Kidney (tissue), 14 donors: ENCODE results near the gene P2RY12. TPM values are rescaled to one million over a fixed set of nuclear protein-coding genes. Genes with fewer than 3 reads are reported as not detected.

ENCODE experiments used
- DNase-seq, 5 donors: peaks; one replicate each; pipeline ENCODE4 v3.0.0-alpha.2; 2013 to 2020
- FAIRE-seq: peaks from 2 replicates; lab custom pipeline; 2012; peaks lifted over from hg19 to GRCh38; lab: Jason Lieb, UNC
- H3K27ac ChIP-seq, 2 donors: one replicate each; pipeline ENCODE4 v1.7.0; 2013; ENCODE audit warnings: low read depth in 2 of 2, low read length in 2 of 2, inconsistent platforms in 1 of 2
- H3K27me3 ChIP-seq: one replicate; pipeline ENCODE4 v1.7.1; 2013; ENCODE audit warnings: low read length, inconsistent platforms; ENCODE audit not compliant: control insufficient read depth, insufficient read depth
- H3K36me3 ChIP-seq, 3 donors: one replicate each; pipeline versions ENCODE4 v1.7.0 to v1.7.1; 2013; ENCODE audit warnings: low read length in 3 of 3, control low read depth in 1 of 3, inconsistent platforms in 1 of 3; ENCODE audit not compliant: insufficient read depth in 3 of 3, control insufficient read depth in 2 of 3
- H3K4me1 ChIP-seq, 3 donors: one replicate each; pipeline versions ENCODE4 v1.7.0 to v1.7.1; 2013; ENCODE audit warnings: low read length in 3 of 3, inconsistent platforms in 1 of 3, low read depth in 1 of 3; ENCODE audit not compliant: control insufficient read depth in 2 of 3, insufficient read depth in 2 of 3
- H3K4me3 ChIP-seq, 3 donors: one replicate each; pipeline versions ENCODE4 v1.7.0 to v1.8.1; 2013; ENCODE audit warnings: low read length in 3 of 3, control low read depth in 1 of 3, inconsistent platforms in 1 of 3
- H3K9ac ChIP-seq, 3 donors: one replicate each; pipeline versions ENCODE4 v1.7.0 to v1.7.1; 2013; ENCODE audit warnings: low read length in 3 of 3, control low read depth in 1 of 3, inconsistent platforms in 1 of 3
- H3K9me3 ChIP-seq, 3 donors: one replicate each; pipeline versions ENCODE4 v1.7.0 to v1.7.1; 2013; ENCODE audit warnings: low read length in 3 of 3, control low read depth in 1 of 3, inconsistent platforms in 1 of 3; ENCODE audit not compliant: control insufficient read depth in 2 of 3, insufficient read depth in 1 of 3
- CTCF ChIP-seq: IDR thresholded peaks from 3 replicates; pipeline ENCODE4 v1.5.1; 2012; ENCODE audit warnings: mild to moderate bottlenecking, moderate library complexity, borderline replicate concordance; ENCODE audit not compliant: insufficient read depth; ENCODE audit errors: extremely low read depth
- intact Hi-C: fragments of 100-400 bp; cut with DNase I; formaldehyde crosslinking; loops from one replicate; pipeline ENCODE4 v1.11.1; 2022
- polyA plus RNA-seq: library from polyadenylated mRNA; stranded (reverse); fragments of 350-450 nt; fragmentation: Illumina TruSeq; extraction: RNeasy Lipid Tissue Mini Kit (QIAGEN cat#74804); gene quantifications from one replicate; pipeline ENCODE4 v1.2.3, GENCODE V29; 2014; ENCODE audit warnings: low read depth, low replicate concordance; ENCODE audit not compliant: insufficient read depth
- total RNA-seq: library from RNA; stranded (reverse); fragmentation: NEBNext Ultra II Directional; extraction: Animal tissue kit (Norgen Biotek cat#: 25700); gene quantifications from one replicate; pipeline ENCODE4 v1.2.1, GENCODE V29; 2021
- donor health status: control.
- donor health status: control.
- donor health status: control.
- donor health status: control.
- donor health status: control.
- donor health status: DM: yes; HTN: yes; CAD: no.
- donor health status: Normal renal cell carcinoma (clear cell type).

The P2RY12 gene
- total and polyA plus RNA-seq, 2 donors from 2014 or later = 2.2 TPM; not detected in 1

DNA sequence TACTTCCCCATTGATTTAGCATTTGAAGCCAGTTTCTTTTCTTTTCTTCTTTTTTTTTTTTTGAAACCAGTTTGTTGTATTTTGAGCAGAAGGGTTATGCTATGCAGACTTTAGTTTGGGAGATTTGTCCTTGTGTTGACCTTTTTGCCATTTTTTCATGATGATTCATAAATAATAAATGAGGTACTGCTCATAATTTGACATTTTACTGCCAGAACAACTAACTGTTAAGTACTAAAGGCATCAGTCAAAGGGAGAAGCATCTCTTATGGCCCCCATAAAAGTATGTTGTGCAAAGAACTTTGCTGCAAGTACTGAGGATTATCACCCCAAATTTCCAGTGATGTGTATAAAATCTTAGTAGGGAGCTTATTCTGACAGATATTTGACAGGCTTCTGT, 66.2 kb downstream of the P2RY12 start:
- Histone ChIP-seq H3K4me1 (no peaks in the 10 kb centered on the region), H3K36me3 (no peaks in the 10 kb centered on the region), H3K9ac (no peak overlapping the region), H3K27ac (no peak overlapping the region), H3K9me3 (no peaks in the 10 kb centered on the region), H3K4me3 (no peak overlapping the region), H3K27me3 (no peaks in the 10 kb centered on the region)
- FAIRE-seq (no peak), DNase-seq (no peak)
- TF ChIP-seq CTCF = no peak
- intact Hi-C loops = no loop called here

DNA sequence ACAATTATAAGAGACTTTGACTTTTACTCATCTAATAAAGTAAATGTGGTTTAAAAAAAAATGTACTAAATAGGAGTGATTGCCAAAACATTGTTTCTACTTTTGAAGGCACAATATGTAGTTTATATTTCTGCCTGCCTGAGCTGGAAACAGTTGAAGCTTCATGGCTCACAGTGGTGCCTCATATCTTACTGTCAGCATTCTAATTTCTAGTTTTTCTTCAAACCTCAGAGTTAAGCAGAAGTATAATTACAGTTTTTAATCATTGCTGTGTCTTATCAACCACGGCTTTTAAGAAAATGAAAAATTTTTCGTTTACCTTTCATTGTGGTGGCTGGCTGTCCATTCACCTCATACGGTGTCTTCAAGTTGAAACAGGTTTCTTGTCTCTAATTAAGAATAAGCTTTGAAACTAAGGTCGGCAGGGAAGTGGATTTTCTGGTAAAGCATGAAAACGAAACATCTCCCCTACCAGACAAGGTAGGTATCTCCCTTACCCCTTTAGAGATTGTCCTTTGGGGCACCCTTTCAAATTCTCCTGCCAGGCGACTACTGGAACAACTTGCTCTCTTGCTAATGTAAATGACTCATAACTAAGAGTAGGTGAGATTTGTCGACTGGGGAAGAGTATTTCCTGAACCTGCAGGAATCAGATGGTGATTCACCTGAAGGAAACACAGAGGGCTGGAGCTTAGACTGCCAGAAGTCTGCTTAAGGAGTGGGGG, 68.1 kb downstream of the P2RY12 start, which contains the start of gene GPR87:
GPR87 (minus strand) TSS at position 554 of the 725 bp plus-strand sequence. CDS start 16,720 bp downstream, outside the sequence.
- H3K9ac ChIP-seq = no peak within 1 kb of the TSS
- H3K9me3 ChIP-seq = no peaks in the 10 kb centered on the region
- H3K27me3 ChIP-seq = no peaks in the 10 kb centered on the region
- no peak within 1 kb of the TSS for H3K27ac ChIP-seq
- no peak within 1 kb of the TSS for H3K4me3 ChIP-seq
- DNase-seq = no peak
- no peaks in the 10 kb centered on the region for H3K36me3 ChIP-seq
- intact Hi-C loops = no loop called here
- H3K4me1 ChIP-seq = no peaks in the 10 kb centered on the region
- FAIRE-seq = no peak
- TF ChIP-seq CTCF = no peak

- intact Hi-C loops = no loop called here
- H3K27ac ChIP-seq = no peak overlapping the region
- DNase-seq (no peak), FAIRE-seq (no peak)
- no peaks in the 10 kb centered on the region for H3K27me3 ChIP-seq
- no peak overlapping the region for H3K9ac ChIP-seq
- no peaks in the 10 kb centered on the region for H3K4me1 ChIP-seq
- TF ChIP-seq CTCF = no peak
- H3K4me3 ChIP-seq = no peak overlapping the region
- H3K9me3 ChIP-seq = no peaks in the 10 kb centered on the region
- no peaks in the 10 kb centered on the region for H3K36me3 ChIP-seq
Measured at GRCh38 chr3:151315846-151316245, 68.7 kb downstream of the P2RY12 start.
